Stimulated activated CD8-positive, alpha-beta memory T cell treated with anti-CD3 and anti-CD28 coated beads, Interleukin-4, amount 100 ng/mL, for 24 hours (primary cell): ENCODE measurements around the gene USP10.

Experiments used
- DNase-seq: peaks from one replicate; pipeline ENCODE4 v3.0.0-alpha.2; 2020; ENCODE audit warnings: low read depth

USP10 gene

DNA sequence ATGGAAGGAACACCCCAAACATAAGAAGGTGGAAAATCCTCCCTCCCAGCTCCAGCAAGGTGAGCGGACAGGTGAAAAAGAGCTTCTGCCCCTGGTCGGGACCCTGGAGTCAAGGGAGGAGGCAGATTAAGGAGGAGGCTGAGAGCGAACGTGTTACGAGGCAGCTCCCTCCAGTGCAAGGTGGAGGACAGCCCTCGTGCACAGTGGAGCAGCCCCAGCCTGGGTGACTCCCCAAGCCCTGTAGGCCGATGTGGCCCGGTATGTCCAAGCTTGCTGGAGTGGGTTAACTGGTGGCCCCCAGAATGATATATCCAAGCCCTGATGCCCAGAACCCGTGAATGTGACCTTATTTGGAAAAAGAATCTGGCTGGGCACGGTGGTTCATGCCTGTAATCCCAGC lies 104.5 kb downstream of the USP10 start:
- DNase-seq, result no peak

DNA sequence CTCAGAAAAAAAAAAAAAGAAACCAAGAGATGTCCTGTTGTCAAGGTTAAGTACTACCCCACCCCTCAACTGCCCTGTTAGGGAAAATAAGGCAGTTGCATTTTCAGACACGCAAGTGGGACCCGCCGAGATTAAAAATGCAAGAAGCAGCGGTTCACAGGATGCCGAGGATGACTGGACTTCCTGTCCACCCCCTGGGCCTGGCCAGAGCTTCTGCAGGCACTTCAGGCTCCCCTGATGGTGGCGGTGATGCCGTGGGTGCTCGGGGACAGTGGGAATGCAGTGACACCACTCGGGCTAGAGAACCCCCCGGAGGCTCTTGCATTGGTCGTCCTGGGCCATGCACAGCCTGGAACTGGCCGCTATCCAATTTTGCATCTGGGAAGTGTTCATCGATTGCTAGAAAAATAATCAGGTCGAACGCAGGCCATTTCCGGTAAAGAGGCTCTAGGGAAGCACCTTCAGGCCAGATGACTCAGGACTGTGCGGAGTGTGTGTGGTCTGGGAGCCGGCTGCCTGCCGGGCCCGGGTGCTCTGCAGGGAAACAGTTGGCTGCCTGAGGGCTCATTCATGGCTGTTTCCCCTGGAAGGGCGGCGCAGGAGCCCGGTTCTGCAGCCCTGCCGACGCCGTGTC lies 106.6 kb downstream of the USP10 start:
- no peak for DNase-seq

DNA sequence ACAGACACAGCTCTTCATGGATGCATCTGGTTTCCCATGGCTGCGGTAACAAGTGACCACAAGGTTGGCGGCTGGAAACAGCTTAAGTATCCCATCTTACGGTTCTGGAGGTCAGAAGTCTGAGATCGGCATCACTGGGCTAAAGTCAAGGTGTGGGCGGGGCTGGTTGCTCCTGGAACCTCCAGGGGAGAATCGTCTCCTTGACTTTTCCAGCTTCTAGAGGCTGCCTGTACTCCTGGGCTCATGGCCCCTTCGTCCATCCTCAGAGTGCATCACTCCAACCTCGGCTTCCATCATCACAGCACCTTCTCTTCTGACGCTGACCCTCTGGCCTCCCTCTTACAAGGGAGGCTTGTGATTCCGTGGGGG lies 107.1 kb downstream of the USP10 start:
- no peak for DNase-seq

DNA sequence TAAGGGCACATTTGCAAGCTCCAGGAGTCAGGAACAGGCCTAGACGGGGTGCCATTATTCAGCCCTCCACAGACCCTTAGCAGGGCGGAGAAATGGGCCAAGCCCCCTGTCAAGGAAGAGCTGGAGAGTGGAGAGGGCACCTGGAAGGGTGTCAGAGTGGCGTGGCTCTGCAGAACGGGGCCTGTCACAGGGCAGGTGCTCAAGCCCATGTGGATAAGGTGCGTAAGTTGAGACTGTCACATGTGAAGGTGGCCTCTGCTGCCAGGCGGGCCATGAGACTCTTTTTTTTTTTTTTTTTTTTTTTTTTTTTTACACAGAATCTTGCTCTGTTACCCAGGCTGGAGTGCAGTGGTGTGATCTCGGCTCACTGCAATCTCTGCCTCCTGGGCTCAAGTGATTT lies 108.0 kb downstream of the USP10 start:
- no peak for DNase-seq

DNA sequence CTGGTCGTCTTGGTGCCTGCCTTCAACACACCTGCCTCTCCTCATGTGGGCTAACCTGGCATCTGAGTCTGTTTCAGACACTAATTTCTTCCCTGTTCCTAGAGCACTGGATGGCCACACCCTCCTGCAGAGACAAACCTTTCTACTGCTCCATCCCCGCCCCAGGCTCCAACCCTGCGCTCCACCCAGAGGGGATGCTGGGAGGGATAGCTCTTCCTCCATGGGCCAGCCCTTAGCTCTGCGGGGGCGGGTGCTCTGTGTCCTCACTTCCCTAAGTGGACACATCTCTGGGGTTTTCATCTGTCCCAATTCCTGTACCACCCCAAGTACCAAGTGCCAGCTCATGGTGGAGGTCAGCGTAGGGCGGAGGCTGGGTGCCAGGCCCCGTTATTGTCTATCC lies 109.0 kb downstream of the USP10 start:
- DNase-seq, result no peak

DNA sequence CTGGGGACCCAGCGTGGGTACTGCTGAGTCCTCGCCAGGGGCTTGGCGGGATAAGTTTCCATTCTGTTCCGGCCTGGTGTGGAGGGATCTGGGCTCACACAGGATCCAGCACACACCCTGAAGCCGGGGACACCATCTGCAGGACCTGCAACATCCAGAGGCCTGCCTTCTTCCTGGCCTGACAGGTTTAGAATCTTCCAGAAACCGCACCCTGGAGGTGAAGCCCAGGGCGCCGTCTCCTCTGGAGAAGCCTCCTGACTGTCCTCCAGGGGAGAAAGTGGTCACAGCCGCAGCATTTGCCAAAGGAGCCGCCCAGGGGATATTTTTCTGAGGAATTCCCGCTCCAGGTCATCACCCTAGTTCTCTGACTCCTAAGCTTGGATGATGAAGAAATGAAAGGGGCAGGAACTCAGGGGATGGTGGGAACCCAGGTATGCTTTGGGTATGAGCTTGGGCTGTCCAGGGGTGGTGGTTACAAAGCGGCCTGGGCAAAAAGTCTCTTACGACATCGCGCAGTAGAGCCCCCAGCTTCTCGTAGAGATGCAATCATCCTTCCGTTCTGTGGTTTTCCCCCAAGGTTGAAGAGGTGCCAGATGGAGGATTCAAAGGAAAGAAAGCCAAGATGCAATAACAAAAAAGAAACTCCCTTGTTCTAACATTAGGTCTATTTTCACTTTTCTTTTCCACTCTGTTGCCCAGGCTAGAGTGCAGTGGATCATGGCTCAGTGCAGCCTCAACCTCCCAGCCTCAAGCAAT lies 110.9 kb downstream of the USP10 start:
- no peak for DNase-seq

DNA sequence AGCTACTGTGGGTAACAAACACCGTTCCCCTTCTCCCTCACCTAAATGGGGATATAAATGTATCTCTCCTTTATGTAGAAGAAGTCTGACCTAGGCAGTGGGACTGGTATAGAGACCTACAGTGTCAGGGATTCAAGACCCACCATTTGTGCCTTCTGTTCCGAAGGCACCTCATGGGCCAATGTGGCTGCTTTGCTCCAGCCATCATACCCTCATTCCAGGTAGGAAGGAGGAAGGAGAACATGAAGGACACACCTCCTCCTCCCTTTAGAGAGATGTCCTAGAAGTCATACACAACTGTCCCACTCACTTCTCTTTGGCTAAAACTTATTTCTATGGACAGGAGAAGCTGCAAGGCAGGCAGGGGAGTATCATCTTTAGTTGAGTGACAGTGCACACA lies 111.7 kb downstream of the USP10 start:
- no peak for DNase-seq

DNA sequence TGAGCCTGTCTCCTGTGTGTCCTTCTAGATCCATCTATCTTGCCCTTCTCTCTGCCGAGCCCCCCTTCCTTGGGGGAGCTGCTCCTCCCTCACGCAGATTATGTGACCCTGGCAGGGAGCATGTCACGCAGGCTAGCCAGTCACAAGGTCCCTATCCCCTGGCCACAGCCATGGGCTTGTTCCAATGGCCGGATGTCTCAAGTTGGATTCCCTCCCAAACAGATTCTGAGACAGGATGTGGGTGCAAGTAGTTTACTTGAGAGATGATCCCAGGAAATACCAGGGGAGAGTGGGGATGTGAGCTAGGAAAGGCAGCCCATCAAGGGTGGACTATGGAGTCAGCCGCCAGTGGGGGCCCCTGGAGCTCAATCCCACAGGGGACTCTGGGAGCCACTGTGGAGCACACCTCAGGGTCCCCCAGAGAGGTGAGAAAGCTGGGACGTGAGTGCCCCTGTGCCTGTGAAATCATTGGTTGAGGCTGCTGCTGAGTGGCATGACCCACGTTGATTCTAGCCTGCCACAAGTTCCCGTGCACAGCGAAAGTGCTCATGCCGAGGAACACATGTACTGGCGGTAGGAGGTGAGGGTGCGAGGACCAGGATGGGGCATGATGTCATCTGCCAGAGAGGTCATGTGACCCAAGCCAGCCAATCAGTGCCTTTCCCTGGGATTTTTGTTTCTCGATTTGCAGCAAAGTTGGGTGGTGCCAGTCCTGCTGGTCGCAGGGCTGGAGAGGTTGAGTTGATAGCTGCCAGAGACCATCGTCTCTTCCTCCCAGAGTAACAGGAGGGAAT lies 113.5 kb downstream of the USP10 start:
- no peak for DNase-seq

DNA sequence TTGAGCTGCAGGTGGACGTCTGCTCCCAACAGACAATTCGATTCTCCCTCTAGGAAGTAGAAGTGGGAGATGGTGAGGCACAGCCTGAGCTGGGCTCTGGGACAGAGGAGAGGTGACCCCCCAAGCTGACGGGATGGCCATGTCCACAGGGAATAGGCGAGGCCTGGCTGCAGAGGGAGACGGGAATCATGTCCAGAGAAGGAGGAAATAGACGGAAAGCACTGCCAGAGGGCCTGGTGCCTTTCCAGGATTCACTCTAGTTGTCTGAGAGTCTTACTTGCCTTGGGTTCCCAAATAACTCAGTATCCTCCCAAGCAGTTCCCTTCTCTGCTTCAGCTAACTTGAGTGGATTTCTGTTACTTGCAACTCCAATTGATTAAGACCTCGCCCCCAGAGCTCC lies 115.7 kb downstream of the USP10 start:
- no peak for DNase-seq

DNA sequence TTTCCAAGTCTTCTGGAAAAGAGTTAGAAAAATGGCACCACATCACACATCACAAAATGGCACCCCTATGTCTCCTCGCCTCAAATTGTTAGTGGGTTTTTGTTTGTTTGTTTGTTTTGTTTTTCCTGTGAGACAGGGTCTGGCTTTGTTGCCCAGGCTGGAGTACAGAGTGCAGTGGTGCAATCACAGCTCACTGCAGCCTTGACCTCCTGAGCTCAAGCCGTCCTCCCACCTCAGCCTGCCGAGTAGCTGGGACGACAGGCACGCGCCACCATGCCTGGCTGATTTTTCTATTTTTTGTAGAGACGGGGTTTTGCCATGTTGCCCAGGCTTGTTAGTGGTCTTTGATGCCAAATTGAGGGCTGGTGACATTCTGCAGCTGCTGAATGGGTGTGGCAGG lies 116.2 kb downstream of the USP10 start:
- no peak for DNase-seq

DNA sequence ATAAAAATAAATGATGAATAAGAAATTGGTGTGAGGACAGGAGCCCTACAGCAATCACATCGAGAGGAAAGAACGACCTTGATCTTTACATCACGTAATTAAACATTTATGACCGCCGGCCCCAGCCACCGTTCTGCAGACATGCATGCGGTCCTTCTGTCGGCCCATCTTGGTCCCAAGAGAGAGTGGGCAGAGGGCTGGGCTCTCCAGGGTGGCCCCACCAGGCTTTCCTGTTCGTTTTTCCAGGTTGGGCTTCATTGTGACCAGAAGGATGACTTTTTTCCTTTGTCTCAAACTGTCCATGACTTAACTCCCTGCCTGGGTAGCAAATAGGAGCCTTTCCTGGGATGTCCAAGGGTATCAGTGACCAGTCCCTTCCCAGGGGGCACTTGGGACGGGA lies 116.7 kb downstream of the USP10 start:
- no peak for DNase-seq

DNA sequence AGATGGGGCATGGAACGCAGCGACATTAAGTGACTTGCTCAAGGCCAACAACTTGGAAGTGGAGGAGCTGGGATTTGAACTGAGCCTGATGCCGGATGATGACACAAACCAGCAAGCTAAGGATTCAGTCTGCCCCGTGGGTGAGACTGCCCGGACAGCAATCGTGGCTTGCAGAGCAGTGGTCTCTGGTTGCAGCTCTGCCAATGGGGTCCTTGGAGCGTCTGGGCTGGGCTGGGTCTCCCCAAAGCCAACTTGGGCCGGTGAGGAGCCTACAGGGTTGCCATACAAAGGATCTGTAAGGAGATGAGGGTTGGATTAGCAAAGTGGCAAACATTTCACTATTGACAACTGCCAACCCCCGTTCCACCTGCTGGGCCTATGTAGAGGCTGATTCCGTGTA lies 117.4 kb downstream of the USP10 start:
- DNase-seq, result no peak

DNA sequence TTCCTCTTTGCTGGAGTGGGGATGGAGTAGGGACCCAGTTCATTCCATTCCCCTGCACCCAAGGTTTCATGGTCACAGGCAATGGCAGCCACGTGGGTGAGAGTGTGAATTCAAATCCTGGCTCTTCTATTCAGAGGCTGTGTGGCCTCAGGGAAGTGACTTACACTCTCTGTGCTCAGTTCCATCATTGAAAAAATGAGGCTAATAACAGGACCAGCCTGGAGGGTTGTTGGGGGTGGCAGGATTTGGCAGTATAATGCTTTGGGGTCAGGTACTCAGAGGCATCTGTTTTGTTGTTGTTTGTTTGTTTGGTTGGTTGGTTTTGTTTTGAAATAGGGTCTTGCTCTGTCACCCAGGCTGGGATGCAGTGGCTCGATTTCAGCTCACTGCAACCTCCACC lies 117.8 kb downstream of the USP10 start:
- DNase-seq, result no peak

DNA sequence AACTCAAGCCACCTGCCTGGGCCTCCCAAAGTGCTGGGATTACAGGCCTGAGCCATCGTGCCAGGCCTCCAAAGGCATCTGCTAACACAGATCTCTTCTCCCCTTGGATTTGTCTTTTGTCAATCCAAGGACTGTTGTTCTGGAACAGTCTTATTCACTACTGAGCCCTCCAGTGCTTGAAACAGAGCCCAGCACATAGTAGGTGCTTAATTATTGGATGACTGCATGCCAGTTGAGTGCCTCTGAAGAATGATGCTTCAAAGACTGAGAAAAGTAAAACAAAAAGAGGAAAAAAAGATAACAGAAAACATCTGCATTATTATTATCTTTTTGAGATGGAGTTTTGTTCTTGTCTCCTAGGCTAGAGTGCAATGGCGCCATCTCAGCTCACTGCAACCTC lies 118.3 kb downstream of the USP10 start:
- no peak for DNase-seq

DNA sequence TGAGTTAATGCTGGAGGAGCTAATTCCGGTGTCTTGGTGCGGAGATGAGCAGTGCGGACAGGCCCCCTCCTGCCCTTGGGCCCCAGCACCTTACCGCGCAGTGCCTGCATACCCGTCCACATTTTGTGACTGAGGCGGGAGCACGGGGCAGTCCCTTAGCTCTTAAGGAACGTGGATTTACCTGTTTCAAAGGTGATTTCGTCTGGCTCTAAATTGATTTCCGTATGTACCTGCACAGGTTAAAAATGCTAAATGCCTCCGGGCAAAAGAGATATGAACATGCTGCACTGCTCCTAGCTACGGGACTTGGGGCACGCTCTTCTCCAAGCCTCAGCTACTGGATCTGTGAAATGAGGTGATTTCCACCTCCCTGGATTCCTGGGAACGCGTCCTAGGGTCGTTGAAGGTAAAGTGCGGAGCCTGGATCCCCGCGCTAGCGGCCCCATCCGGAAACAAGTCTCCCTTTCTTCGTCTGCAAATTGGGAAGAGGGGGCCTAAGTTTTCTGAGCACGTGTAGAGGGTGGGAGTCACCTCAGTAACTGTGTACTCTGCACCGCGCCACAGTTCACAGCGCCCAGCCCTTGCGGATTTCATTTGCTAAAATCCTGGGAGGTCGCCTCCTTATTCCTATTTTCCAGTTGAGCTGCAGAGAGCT lies 119.3 kb downstream of the USP10 start:
- no peak for DNase-seq

DNA sequence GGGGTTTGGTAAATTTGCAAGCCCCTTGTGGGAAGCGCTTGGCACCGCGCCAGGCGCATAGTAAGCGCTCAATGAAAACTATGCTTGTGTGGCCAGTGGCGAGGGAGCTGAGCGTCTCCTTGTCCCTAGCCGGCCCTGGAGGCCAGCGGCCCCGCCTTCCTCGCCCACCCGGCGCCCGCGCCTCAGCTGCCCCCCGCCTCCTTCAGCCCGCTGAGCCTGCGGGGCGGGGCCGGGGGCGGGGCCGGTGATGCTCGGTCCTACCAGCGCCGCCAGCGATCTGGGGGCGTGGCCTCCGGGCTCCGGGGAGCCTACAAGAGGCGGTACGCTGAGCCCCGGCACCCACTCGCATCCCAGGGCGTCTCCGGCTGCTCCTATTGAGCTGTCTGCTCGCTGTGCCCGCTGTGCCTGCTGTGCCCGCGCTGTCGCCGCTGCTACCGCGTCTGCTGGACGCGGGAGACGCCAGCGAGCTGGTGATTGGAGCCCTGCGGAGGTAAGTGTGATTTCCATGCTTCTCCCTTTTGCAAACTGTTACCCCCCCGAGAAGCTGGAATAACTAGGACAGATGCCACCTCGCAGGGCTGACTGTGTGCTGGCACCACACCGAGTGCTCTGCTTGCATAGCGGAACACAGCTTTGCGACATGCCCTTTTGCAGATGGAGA lies 120.0 kb downstream of the USP10 start, which contains the start of gene CRISPLD2:
CRISPLD2 (plus strand) TSS at position 342 of the 661 bp plus-strand sequence. CDS start 18,511 bp downstream, outside the sequence.
- peak; percentile 82 for DNase-seq

DNA sequence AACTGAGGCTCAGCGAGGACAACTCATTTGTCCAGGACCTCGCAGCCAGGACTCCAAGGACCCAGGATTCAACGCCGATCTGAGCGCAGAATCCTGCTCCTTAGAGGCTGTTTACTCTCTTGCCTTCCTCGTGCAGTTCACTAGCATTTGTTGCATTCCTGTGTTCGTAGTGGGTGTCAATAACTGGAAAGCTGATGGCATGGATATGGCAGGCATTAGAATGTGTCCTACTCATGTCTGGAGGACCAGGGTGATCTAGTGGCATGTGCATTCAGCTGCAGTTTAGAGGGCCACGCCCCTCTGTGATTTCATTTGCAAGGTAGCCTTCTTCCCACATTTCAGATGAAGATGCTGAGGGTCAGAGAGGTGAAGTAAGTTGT lies 120.5 kb downstream of the USP10 start:
- no peak for DNase-seq

DNA sequence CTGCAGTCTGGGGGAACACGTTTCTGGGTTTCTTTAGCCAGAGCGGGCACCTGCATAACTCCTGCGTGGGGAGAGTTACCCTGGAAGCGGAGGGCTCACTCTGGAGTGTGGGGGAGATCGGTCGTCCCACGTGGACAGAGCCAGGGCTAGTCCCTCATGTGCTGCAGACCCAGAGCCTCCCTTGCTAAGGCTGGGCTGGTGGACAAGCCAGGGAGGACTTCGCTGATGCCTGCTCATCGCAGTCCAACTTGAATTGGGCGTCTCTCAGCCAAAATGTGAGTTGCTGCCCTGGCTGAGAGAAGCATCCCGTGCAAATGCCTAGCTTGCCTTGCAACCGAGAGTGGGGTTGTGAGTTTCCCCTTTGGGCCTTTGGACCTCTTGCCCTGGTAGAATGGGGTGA lies 121.0 kb downstream of the USP10 start:
- DNase-seq, result no peak

DNA sequence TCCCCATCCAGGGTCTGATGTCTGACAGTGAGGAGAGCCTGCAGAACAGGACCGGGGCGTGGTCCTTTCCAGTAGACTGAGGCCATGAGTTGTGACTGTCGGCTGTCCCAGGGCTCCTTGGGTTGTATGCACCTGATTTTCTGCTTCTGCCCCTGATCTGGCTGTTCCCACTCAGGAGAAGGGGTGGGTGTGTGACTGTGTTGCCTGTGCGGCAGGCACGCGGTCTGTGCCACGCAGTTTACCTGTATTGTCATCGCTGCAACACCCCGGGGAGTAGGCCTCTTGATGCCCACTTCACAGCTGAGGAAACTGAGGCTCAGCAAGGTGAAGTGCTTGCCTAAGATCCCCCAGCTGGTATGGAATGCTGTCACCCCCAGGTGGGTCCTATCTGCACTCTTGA lies 121.4 kb downstream of the USP10 start:
- DNase-seq, result no peak

DNA sequence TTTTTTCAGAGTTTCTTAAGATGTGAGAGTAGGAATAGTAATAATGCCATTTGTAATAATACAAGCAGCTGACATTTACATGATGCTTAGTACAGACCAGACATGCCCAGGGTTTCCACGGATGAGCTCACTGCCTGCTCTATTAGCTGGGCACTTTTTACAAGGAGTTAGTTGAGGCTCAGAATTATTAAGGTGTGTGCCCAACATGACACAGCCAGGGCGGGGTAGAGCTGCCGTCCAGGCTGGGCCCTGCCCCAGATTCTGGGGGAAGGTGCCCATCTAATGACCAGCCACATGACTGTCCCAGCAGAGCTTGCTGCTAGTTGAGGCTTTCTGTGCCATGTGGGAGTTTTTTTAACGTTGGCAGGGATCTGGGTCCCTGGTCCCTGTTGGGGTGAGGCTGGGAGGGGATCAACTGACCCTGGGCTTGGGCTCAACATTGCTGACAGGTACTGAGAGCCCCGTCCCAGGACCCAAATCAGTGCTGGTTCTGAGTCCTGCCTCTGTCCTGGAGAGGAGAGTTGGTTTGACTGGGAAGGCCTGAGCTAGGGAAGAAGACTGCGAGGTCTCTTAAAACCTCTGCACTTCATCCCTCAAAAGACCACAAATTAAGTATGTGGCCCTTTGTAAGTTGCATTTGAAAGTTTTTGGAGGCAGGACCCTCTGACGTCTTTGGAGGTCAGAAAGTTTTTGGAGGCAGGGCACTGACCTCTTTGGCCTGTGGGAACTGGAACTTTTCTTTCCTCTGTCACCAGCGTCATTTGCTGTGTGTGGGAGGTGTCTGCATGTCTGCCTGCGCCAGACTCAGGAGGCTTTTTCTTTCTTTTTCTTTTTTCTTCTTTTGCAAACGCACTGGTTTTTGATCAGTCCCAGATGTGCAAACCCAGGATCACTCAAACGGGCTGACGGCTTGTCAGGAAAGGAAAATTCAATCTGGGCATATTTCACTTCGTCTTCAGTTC lies 122.2 kb downstream of the USP10 start:
- DNase-seq, result no peak

DNA sequence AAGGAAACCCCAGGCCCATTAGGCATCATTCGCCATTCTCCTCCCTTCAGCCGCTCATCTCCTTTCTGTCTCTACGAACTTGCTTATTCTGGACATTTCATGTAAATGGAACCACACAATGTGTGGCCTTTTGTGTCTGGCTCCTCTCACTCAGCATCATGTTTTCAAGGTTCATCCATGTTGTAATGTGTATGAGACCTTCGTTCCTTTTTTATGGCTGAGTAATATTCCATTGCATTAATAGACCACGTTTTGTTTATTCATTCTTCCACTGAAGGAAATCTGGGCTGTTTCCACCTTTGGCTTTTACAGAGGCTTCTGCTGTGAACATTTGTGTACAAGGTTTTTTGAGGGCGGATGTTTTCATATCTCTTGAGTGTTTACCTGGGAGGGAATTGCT lies 123.2 kb downstream of the USP10 start:
- DNase-seq, result no peak
